ENCODE results near the gene ZC3H18. TPM values are rescaled to one million over a fixed set of nuclear protein-coding genes. Genes with fewer than 3 reads are reported as not detected.

The ZC3H18 gene
- total and polyA plus RNA-seq, 2 donors (not counting 1 experiment from before 2014, with no cell fraction given), result 7.9 to 9.4 TPM

DNA sequence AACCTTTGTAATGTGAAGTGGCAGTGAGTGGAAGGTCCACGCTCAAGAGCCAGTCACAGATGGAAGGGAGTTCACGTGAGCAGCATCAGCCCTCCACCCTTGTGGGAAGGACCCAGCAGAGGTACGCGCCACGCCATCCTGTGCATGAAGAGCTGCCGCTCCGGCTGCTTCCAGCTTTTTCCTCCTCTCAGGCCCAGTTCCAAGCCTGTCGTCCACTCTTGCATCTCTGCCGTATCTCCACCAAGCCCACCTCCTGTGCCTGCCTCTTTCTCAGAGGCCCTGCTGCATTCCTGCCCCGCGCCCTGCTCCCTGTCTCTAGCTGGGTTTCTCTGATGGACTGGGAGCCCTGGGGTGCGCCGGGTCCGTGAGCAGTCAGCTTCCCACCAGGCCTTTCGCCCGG lies 10.2 kb downstream of the ZC3H18 start:
- peaks cover 49% of the 10 kb centered on the region for H3K79me2 ChIP-seq (ENCODE audit: control insufficient read depth, insufficient read depth, low read length)
- no peak overlapping the region for H3K27ac ChIP-seq (ENCODE audit: insufficient read depth, low read length)
- H3K36me3 ChIP-seq (ENCODE audit: control insufficient read depth, insufficient read depth, low read length), result peaks cover 17% of the 10 kb centered on the region
- no peak overlapping the region for H2AFZ ChIP-seq (ENCODE audit: low read length)
- no peak overlapping the region for H3K4me2 ChIP-seq (ENCODE audit: extremely low read depth, insufficient read depth, low read length)
- no peak overlapping the region for H3K9ac ChIP-seq (ENCODE audit: insufficient read depth, low read length)
- no peaks in the 10 kb centered on the region for H3K27me3 ChIP-seq (ENCODE audit: control insufficient read depth, insufficient read depth, low read length)
- H4K20me1 ChIP-seq (ENCODE audit: control insufficient read depth, extremely low read depth, insufficient read depth, low read length), result no peaks in the 10 kb centered on the region
- no peaks in the 10 kb centered on the region for H3K9me3 ChIP-seq (ENCODE audit: control insufficient read depth, insufficient read depth, low read depth, low read length)
- TF ChIP-seq, protein P1, sequence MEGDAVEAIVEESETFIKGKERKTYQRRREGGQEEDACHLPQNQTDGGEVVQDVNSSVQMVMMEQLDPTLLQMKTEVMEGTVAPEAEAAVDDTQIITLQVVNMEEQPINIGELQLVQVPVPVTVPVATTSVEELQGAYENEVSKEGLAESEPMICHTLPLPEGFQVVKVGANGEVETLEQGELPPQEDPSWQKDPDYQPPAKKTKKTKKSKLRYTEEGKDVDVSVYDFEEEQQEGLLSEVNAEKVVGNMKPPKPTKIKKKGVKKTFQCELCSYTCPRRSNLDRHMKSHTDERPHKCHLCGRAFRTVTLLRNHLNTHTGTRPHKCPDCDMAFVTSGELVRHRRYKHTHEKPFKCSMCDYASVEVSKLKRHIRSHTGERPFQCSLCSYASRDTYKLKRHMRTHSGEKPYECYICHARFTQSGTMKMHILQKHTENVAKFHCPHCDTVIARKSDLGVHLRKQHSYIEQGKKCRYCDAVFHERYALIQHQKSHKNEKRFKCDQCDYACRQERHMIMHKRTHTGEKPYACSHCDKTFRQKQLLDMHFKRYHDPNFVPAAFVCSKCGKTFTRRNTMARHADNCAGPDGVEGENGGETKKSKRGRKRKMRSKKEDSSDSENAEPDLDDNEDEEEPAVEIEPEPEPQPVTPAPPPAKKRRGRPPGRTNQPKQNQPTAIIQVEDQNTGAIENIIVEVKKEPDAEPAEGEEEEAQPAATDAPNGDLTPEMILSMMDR (conservative IDR thresholded peaks at IDR 0.05 in 1 of 2, IDR thresholded peaks at IDR 0.05 in 1 of 2; ENCODE audit: low read depth in 1 of 2, low read length in 2 of 2), result no peak
- TF ChIP-seq EZH2 (IDR thresholded peaks at IDR 0.05; ENCODE audit: low read length, missing control alignments), result no peak
- H3K4me1 ChIP-seq (ENCODE audit: control insufficient read depth, extremely low read depth, insufficient read depth, low read length), result no peaks in the 10 kb centered on the region
- no peak overlapping the region for H3K4me3 ChIP-seq (replicated peaks in 1 of 4; ENCODE audit: control extremely low read depth in 1 of 4, insufficient read depth in 1 of 4, low read depth in 3 of 4, low read length in 4 of 4)
- DNase-seq (ENCODE audit: low read depth in 2 of 2), result no peak

GRCh38 chr16:88581033-88581432 lies 10.8 kb downstream of the ZC3H18 start:
- Histone ChIP-seq H3K27me3 (ENCODE audit: control insufficient read depth, insufficient read depth, low read length) (no peaks in the 10 kb centered on the region), H4K20me1 (ENCODE audit: control insufficient read depth, extremely low read depth, insufficient read depth, low read length) (no peaks in the 10 kb centered on the region), H3K4me2 (ENCODE audit: extremely low read depth, insufficient read depth, low read length) (no peak overlapping the region), H3K9ac (ENCODE audit: insufficient read depth, low read length) (no peak overlapping the region), H3K79me2 (ENCODE audit: control insufficient read depth, insufficient read depth, low read length) (peaks cover 49% of the 10 kb centered on the region), H2AFZ (ENCODE audit: low read length) (no peak overlapping the region), H3K4me3 (replicated peaks in 1 of 4; ENCODE audit: control extremely low read depth in 1 of 4, insufficient read depth in 1 of 4, low read depth in 3 of 4, low read length in 4 of 4) (no peak overlapping the region), H3K36me3 (ENCODE audit: control insufficient read depth, insufficient read depth, low read length) (peaks cover 19% of the 10 kb centered on the region), H3K27ac (ENCODE audit: insufficient read depth, low read length) (no peak overlapping the region), H3K4me1 (ENCODE audit: control insufficient read depth, extremely low read depth, insufficient read depth, low read length) (no peaks in the 10 kb centered on the region), H3K9me3 (ENCODE audit: control insufficient read depth, insufficient read depth, low read depth, low read length) (no peaks in the 10 kb centered on the region)
- DNase-seq (ENCODE audit: low read depth in 2 of 2), result no peak
- TF ChIP-seq, protein P1 (conservative IDR thresholded peaks at IDR 0.05 in 1 of 2, IDR thresholded peaks at IDR 0.05 in 1 of 2; ENCODE audit: low read depth in 1 of 2, low read length in 2 of 2), result no peak
- TF ChIP-seq EZH2 (IDR thresholded peaks at IDR 0.05; ENCODE audit: low read length, missing control alignments), result no peak

GRCh38 chr16:88582912-88583575 lies 12.8 kb downstream of the ZC3H18 start:
- H3K4me1 ChIP-seq (ENCODE audit: control insufficient read depth, extremely low read depth, insufficient read depth, low read length), result no peaks in the 10 kb centered on the region
- H3K36me3 ChIP-seq (ENCODE audit: control insufficient read depth, insufficient read depth, low read length), result peaks cover 11% of the 10 kb centered on the region
- H3K9ac ChIP-seq (ENCODE audit: insufficient read depth, low read length), result no peak overlapping the region
- H3K4me2 ChIP-seq (ENCODE audit: extremely low read depth, insufficient read depth, low read length), result no peak overlapping the region
- no peaks in the 10 kb centered on the region for H4K20me1 ChIP-seq (ENCODE audit: control insufficient read depth, extremely low read depth, insufficient read depth, low read length)
- no peak overlapping the region for H2AFZ ChIP-seq (ENCODE audit: low read length)
- H3K9me3 ChIP-seq (ENCODE audit: control insufficient read depth, insufficient read depth, low read depth, low read length), result no peaks in the 10 kb centered on the region
- peaks cover 38% of the 10 kb centered on the region for H3K79me2 ChIP-seq (ENCODE audit: control insufficient read depth, insufficient read depth, low read length)
- no peak for TF ChIP-seq EZH2 (IDR thresholded peaks at IDR 0.05; ENCODE audit: low read length, missing control alignments)
- TF ChIP-seq, protein P1 (conservative IDR thresholded peaks at IDR 0.05 in 1 of 2, IDR thresholded peaks at IDR 0.05 in 1 of 2; ENCODE audit: low read depth in 1 of 2, low read length in 2 of 2), result no peak
- H3K27ac ChIP-seq (ENCODE audit: insufficient read depth, low read length), result no peak overlapping the region
- no peak overlapping the region for H3K4me3 ChIP-seq (replicated peaks in 1 of 4; ENCODE audit: control extremely low read depth in 1 of 4, insufficient read depth in 1 of 4, low read depth in 3 of 4, low read length in 4 of 4)
- DNase-seq (ENCODE audit: low read depth in 2 of 2), result no peak
- H3K27me3 ChIP-seq (ENCODE audit: control insufficient read depth, insufficient read depth, low read length), result no peaks in the 10 kb centered on the region
